Gastroesophageal sphincter (tissue), 3 donors: ENCODE data around the gene PRKAR1B.

ENCODE experiments used
- POLR2A ChIP-seq, 2 donors: fragments of 450-650 bp; IDR thresholded peaks; one replicate each; pipeline ENCODE4 v1.6.1; 2017; ENCODE audit warnings: antibody characterized with exemption in 2 of 2, mild to moderate bottlenecking in 2 of 2, moderate library complexity in 1 of 2
- TF ChIP-seq, protein P1 (sequence below), 4 experiments: fragments of 200-600 bp in 2 of 4; fragments of 450-650 bp in 2 of 4; sonication (generic) in 1 of 4; IDR thresholded peaks; one replicate each; pipeline ENCODE4 v1.5.1; 2017 to 2019; ENCODE audit warnings: antibody characterized with exemption in 4 of 4, mild to moderate bottlenecking in 2 of 4, moderate library complexity in 2 of 4

DNA sequence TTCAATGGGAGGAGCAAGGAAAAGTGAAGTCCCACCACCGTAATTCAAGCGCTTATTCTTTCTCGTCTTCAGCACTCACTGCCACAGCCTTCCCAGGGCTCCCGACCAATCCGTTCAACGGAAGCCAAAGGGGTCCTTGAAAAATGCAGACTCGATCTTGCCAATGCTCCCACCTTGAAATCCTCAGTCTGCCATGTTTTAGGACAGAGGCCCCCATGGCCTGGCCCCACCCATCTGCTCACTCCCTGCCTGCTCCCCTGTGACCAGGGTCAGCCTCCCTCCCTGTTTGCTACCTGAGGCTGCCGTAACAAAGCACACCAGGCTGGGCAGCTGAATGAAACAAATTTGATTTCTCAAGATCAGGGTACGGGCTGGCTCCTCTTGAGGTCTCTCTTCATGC is 3.5 kb downstream of the PRKAR1B start:
- TF ChIP-seq, protein P1, sequence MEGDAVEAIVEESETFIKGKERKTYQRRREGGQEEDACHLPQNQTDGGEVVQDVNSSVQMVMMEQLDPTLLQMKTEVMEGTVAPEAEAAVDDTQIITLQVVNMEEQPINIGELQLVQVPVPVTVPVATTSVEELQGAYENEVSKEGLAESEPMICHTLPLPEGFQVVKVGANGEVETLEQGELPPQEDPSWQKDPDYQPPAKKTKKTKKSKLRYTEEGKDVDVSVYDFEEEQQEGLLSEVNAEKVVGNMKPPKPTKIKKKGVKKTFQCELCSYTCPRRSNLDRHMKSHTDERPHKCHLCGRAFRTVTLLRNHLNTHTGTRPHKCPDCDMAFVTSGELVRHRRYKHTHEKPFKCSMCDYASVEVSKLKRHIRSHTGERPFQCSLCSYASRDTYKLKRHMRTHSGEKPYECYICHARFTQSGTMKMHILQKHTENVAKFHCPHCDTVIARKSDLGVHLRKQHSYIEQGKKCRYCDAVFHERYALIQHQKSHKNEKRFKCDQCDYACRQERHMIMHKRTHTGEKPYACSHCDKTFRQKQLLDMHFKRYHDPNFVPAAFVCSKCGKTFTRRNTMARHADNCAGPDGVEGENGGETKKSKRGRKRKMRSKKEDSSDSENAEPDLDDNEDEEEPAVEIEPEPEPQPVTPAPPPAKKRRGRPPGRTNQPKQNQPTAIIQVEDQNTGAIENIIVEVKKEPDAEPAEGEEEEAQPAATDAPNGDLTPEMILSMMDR (IDR thresholded peaks at IDR 0.05), result no peak
- no peak for TF ChIP-seq POLR2A (IDR thresholded peaks at IDR 0.05)
